ENCODE results near the gene TNP2.

TNP2 gene

GRCh38 chr16:11309895-11310633, 40.9 kb upstream of the TNP2 start:
- peaks cover 17 to 23% of the 10 kb centered on the region in 2 donors for H3K4me1 ChIP-seq (ENCODE audit: control insufficient read depth in 1 of 2, insufficient read depth in 2 of 2, low read length in 2 of 2)
- H3K9me3 ChIP-seq (ENCODE audit: control insufficient read depth in 1 of 2, low read length in 2 of 2) = no peaks in the 10 kb centered on the region
- no peak overlapping the region for H3K4me3 ChIP-seq (ENCODE audit: low read depth in 1 of 2, low read length in 2 of 2)
- H3K36me3 ChIP-seq (ENCODE audit: control insufficient read depth in 1 of 2, insufficient read depth in 2 of 2, low read length in 2 of 2) = no peaks in the 10 kb centered on the region
- H3K27ac ChIP-seq (ENCODE audit: low read depth, low read length) = no peak overlapping the region
- H3K9ac ChIP-seq (ENCODE audit: low read depth in 1 of 2, low read length in 2 of 2) = no peak overlapping the region
- H3K27me3 ChIP-seq (ENCODE audit: control insufficient read depth in 1 of 2, insufficient read depth in 2 of 2, low read length in 2 of 2) = no peaks in the 10 kb centered on the region

GRCh38 chr16:11308493-11309283, 39.6 kb upstream of the TNP2 start:
- H3K9me3 ChIP-seq (ENCODE audit: control insufficient read depth in 1 of 2, low read length in 2 of 2) = no peaks in the 10 kb centered on the region
- no peaks in the 10 kb centered on the region for H3K36me3 ChIP-seq (ENCODE audit: control insufficient read depth in 1 of 2, insufficient read depth in 2 of 2, low read length in 2 of 2)
- H3K27ac ChIP-seq (ENCODE audit: low read depth, low read length) = no peak overlapping the region
- peaks cover 17 to 23% of the 10 kb centered on the region in 2 donors for H3K4me1 ChIP-seq (ENCODE audit: control insufficient read depth in 1 of 2, insufficient read depth in 2 of 2, low read length in 2 of 2)
- H3K27me3 ChIP-seq (ENCODE audit: control insufficient read depth in 1 of 2, insufficient read depth in 2 of 2, low read length in 2 of 2) = no peaks in the 10 kb centered on the region
- no peak overlapping the region for H3K9ac ChIP-seq (ENCODE audit: low read depth in 1 of 2, low read length in 2 of 2)
- H3K4me3 ChIP-seq (ENCODE audit: low read depth in 1 of 2, low read length in 2 of 2) = no peak overlapping the region

GRCh38 chr16:11307639-11308492, 38.7 kb upstream of the TNP2 start:
- Histone ChIP-seq H3K27me3 (ENCODE audit: control insufficient read depth in 1 of 2, insufficient read depth in 2 of 2, low read length in 2 of 2) (no peaks in the 10 kb centered on the region), H3K4me3 (ENCODE audit: low read depth in 1 of 2, low read length in 2 of 2) (no peak overlapping the region), H3K4me1 (ENCODE audit: control insufficient read depth in 1 of 2, insufficient read depth in 2 of 2, low read length in 2 of 2) (peaks cover 12 to 20% of the 10 kb centered on the region in 2 donors), H3K27ac (ENCODE audit: low read depth, low read length) (no peak overlapping the region), H3K36me3 (ENCODE audit: control insufficient read depth in 1 of 2, insufficient read depth in 2 of 2, low read length in 2 of 2) (no peaks in the 10 kb centered on the region), H3K9ac (ENCODE audit: low read depth in 1 of 2, low read length in 2 of 2) (no peak overlapping the region), H3K9me3 (ENCODE audit: control insufficient read depth in 1 of 2, low read length in 2 of 2) (no peaks in the 10 kb centered on the region)

- H3K9ac ChIP-seq (ENCODE audit: low read depth in 1 of 2, low read length in 2 of 2) = no peak overlapping the region
- H3K27ac ChIP-seq (ENCODE audit: low read depth, low read length) = no peak overlapping the region
- H3K4me1 ChIP-seq (ENCODE audit: control insufficient read depth in 1 of 2, insufficient read depth in 2 of 2, low read length in 2 of 2) = peaks cover 10 to 13% of the 10 kb centered on the region in 2 donors
- H3K4me3 ChIP-seq (ENCODE audit: low read depth in 1 of 2, low read length in 2 of 2) = no peak overlapping the region
- H3K27me3 ChIP-seq (ENCODE audit: control insufficient read depth in 1 of 2, insufficient read depth in 2 of 2, low read length in 2 of 2) = no peaks in the 10 kb centered on the region
- no peaks in the 10 kb centered on the region for H3K36me3 ChIP-seq (ENCODE audit: control insufficient read depth in 1 of 2, insufficient read depth in 2 of 2, low read length in 2 of 2)
- no peaks in the 10 kb centered on the region for H3K9me3 ChIP-seq (ENCODE audit: control insufficient read depth in 1 of 2, low read length in 2 of 2)
These were observed 38.0 kb upstream of the TNP2 start for GRCh38 chr16:11306997-11307638.

- Histone ChIP-seq H3K4me3 (ENCODE audit: low read depth in 1 of 2, low read length in 2 of 2) (no peak overlapping the region), H3K27me3 (ENCODE audit: control insufficient read depth in 1 of 2, insufficient read depth in 2 of 2, low read length in 2 of 2) (no peaks in the 10 kb centered on the region), H3K36me3 (ENCODE audit: control insufficient read depth in 1 of 2, insufficient read depth in 2 of 2, low read length in 2 of 2) (no peaks in the 10 kb centered on the region), H3K9ac (ENCODE audit: low read depth in 1 of 2, low read length in 2 of 2) (no peak overlapping the region), H3K9me3 (ENCODE audit: control insufficient read depth in 1 of 2, low read length in 2 of 2) (no peaks in the 10 kb centered on the region), H3K27ac (ENCODE audit: low read depth, low read length) (no peak overlapping the region), H3K4me1 (ENCODE audit: control insufficient read depth in 1 of 2, insufficient read depth in 2 of 2, low read length in 2 of 2) (peaks cover 6 to 9% of the 10 kb centered on the region in 2 donors)
These were observed 37.3 kb upstream of the TNP2 start for GRCh38 chr16:11306381-11306780.

GRCh38 chr16:11303405-11304138, 34.4 kb upstream of the TNP2 start:
- no peak overlapping the region for H3K27ac ChIP-seq (ENCODE audit: low read depth, low read length)
- H3K9ac ChIP-seq (ENCODE audit: low read depth in 1 of 2, low read length in 2 of 2) = no peak overlapping the region
- H3K4me3 ChIP-seq (ENCODE audit: low read depth in 1 of 2, low read length in 2 of 2) = no peak overlapping the region
- H3K27me3 ChIP-seq (ENCODE audit: control insufficient read depth in 1 of 2, insufficient read depth in 2 of 2, low read length in 2 of 2) = no peaks in the 10 kb centered on the region
- H3K36me3 ChIP-seq (ENCODE audit: control insufficient read depth in 1 of 2, insufficient read depth in 2 of 2, low read length in 2 of 2) = no peaks in the 10 kb centered on the region
- H3K9me3 ChIP-seq (ENCODE audit: control insufficient read depth in 1 of 2, low read length in 2 of 2) = no peaks in the 10 kb centered on the region
- peaks cover 0 to 9% of the 10 kb centered on the region in 2 donors for H3K4me1 ChIP-seq (ENCODE audit: control insufficient read depth in 1 of 2, insufficient read depth in 2 of 2, low read length in 2 of 2)

- no peaks in the 10 kb centered on the region for H3K27me3 ChIP-seq (ENCODE audit: control insufficient read depth in 1 of 2, insufficient read depth in 2 of 2, low read length in 2 of 2)
- no peaks in the 10 kb centered on the region for H3K36me3 ChIP-seq (ENCODE audit: control insufficient read depth in 1 of 2, insufficient read depth in 2 of 2, low read length in 2 of 2)
- H3K4me3 ChIP-seq (ENCODE audit: low read depth in 1 of 2, low read length in 2 of 2) = no peak overlapping the region
- H3K9me3 ChIP-seq (ENCODE audit: control insufficient read depth in 1 of 2, low read length in 2 of 2) = no peaks in the 10 kb centered on the region
- peaks cover 0 to 10% of the 10 kb centered on the region in 2 donors for H3K4me1 ChIP-seq (ENCODE audit: control insufficient read depth in 1 of 2, insufficient read depth in 2 of 2, low read length in 2 of 2)
- no peak overlapping the region for H3K27ac ChIP-seq (ENCODE audit: low read depth, low read length)
- no peak overlapping the region for H3K9ac ChIP-seq (ENCODE audit: low read depth in 1 of 2, low read length in 2 of 2)
These were observed 33.9 kb upstream of the TNP2 start for GRCh38 chr16:11302977-11303376.

- H3K27me3 ChIP-seq (ENCODE audit: control insufficient read depth in 1 of 2, insufficient read depth in 2 of 2, low read length in 2 of 2) = no peaks in the 10 kb centered on the region
- no peaks in the 10 kb centered on the region for H3K36me3 ChIP-seq (ENCODE audit: control insufficient read depth in 1 of 2, insufficient read depth in 2 of 2, low read length in 2 of 2)
- H3K9me3 ChIP-seq (ENCODE audit: control insufficient read depth in 1 of 2, low read length in 2 of 2) = no peaks in the 10 kb centered on the region
- H3K4me3 ChIP-seq (ENCODE audit: low read depth in 1 of 2, low read length in 2 of 2) = no peak overlapping the region
- H3K27ac ChIP-seq (ENCODE audit: low read depth, low read length) = no peak overlapping the region
- no peak overlapping the region for H3K9ac ChIP-seq (ENCODE audit: low read depth in 1 of 2, low read length in 2 of 2)
- H3K4me1 ChIP-seq (ENCODE audit: control insufficient read depth in 1 of 2, insufficient read depth in 2 of 2, low read length in 2 of 2) = peaks cover 11 to 12% of the 10 kb centered on the region in 2 donors
These were observed 32.7 kb upstream of the TNP2 start for GRCh38 chr16:11301645-11302501.

GRCh38 chr16:11300560-11300892, 31.4 kb upstream of the TNP2 start:
- Histone ChIP-seq H3K4me1 (ENCODE audit: control insufficient read depth in 1 of 2, insufficient read depth in 2 of 2, low read length in 2 of 2) (peaks cover 13% of the 10 kb centered on the region in 2 donors), H3K4me3 (ENCODE audit: low read depth in 1 of 2, low read length in 2 of 2) (no peak overlapping the region), H3K36me3 (ENCODE audit: control insufficient read depth in 1 of 2, insufficient read depth in 2 of 2, low read length in 2 of 2) (no peaks in the 10 kb centered on the region), H3K27me3 (ENCODE audit: control insufficient read depth in 1 of 2, insufficient read depth in 2 of 2, low read length in 2 of 2) (no peaks in the 10 kb centered on the region), H3K9ac (ENCODE audit: low read depth in 1 of 2, low read length in 2 of 2) (no peak overlapping the region), H3K9me3 (ENCODE audit: control insufficient read depth in 1 of 2, low read length in 2 of 2) (no peaks in the 10 kb centered on the region), H3K27ac (ENCODE audit: low read depth, low read length) (no peak overlapping the region)
